H9 (cell line): ENCODE measurements around the gene PYDC1. TPM values are rescaled to one million over a fixed set of nuclear protein-coding genes. Genes with fewer than 3 reads are reported as not detected.

Experiments
- DNase-seq: peaks from one replicate; pipeline ENCODE4 v3.0.0-alpha.2; 2017
- H2AFZ ChIP-seq: one replicate; pipeline ENCODE4 v1.6.1; 2013; ENCODE audit warnings: mild to moderate bottlenecking, low read length, control low read depth, moderate library complexity
- H2AK5ac ChIP-seq: 2 replicates; pipeline ENCODE4 v1.6.1; 2013; ENCODE audit warnings: low read length, control low read depth, mixed read lengths; ENCODE audit not compliant: insufficient read length
- H2BK120ac ChIP-seq: one replicate; pipeline ENCODE4 v1.6.1; 2013; ENCODE audit warnings: low read depth, mild to moderate bottlenecking, low read length, control low read depth, inconsistent platforms; ENCODE audit not compliant: poor library complexity, severe bottlenecking
- H2BK12ac ChIP-seq: 2 replicates; pipeline ENCODE4 v1.6.1; 2013; ENCODE audit warnings: low read length, control low read depth, mixed read lengths, low read depth; ENCODE audit not compliant: insufficient read length
- H2BK15ac ChIP-seq: 2 replicates; pipeline ENCODE4 v1.6.1; 2013; ENCODE audit warnings: low read depth, low read length, control low read depth
- H2BK20ac ChIP-seq: one replicate; pipeline ENCODE4 v1.6.1; 2013; ENCODE audit warnings: low read depth, mild to moderate bottlenecking, low read length, control low read depth, inconsistent platforms; ENCODE audit not compliant: poor library complexity, severe bottlenecking
- H2BK5ac ChIP-seq: 2 replicates; pipeline ENCODE4 v1.6.1; 2013; ENCODE audit warnings: low read length, control low read depth, mixed read lengths; ENCODE audit not compliant: insufficient read length
- H3K14ac ChIP-seq: 2 replicates; pipeline ENCODE4 v1.6.1; 2013; ENCODE audit warnings: low read length, control low read depth; ENCODE audit not compliant: insufficient read depth
- H3K18ac ChIP-seq: 2 replicates; pipeline ENCODE4 v1.6.1; 2013; ENCODE audit warnings: low read depth, mild to moderate bottlenecking, mixed read lengths, low read length, control low read depth; ENCODE audit not compliant: insufficient read length
- H3K23ac ChIP-seq: 2 replicates; pipeline ENCODE4 v1.6.1; 2013; ENCODE audit warnings: low read length, control low read depth, mixed read lengths, low read depth; ENCODE audit not compliant: insufficient read length
- H3K23me2 ChIP-seq: 2 replicates; pipeline ENCODE4 v1.6.1; 2013; ENCODE audit warnings: low read depth, mild to moderate bottlenecking, mixed read lengths, low read length, control low read depth; ENCODE audit not compliant: insufficient read length, poor library complexity, severe bottlenecking
- H3K27ac ChIP-seq: 2 replicates; pipeline ENCODE4 v1.5.1; 2013; ENCODE audit warnings: low read length, control low read depth, mixed read lengths, low read depth; ENCODE audit not compliant: insufficient read length
- H3K27me3 ChIP-seq: 2 replicates; pipeline ENCODE4 v1.6.1; 2013; ENCODE audit warnings: low read length, control low read depth, inconsistent platforms; ENCODE audit not compliant: insufficient read depth
- H3K4ac ChIP-seq: 2 replicates; pipeline ENCODE4 v1.6.1; 2013; ENCODE audit warnings: low read depth, mild to moderate bottlenecking, control low read depth, inconsistent platforms, low read length, moderate library complexity
- H3K4me1 ChIP-seq: 2 replicates; pipeline ENCODE4 v1.6.1; 2013; ENCODE audit warnings: low read length, control low read depth, inconsistent platforms; ENCODE audit not compliant: insufficient read depth
- H3K4me2 ChIP-seq: 2 replicates; pipeline ENCODE4 v1.6.1; 2013; ENCODE audit warnings: low read length, control low read depth, mixed read lengths; ENCODE audit not compliant: insufficient read length, insufficient read depth
- H3K56ac ChIP-seq: 2 replicates; pipeline ENCODE4 v1.6.1; 2013; ENCODE audit warnings: low read depth, mild to moderate bottlenecking, mixed read lengths, low read length, control low read depth; ENCODE audit not compliant: insufficient read length
- H3K79me1 ChIP-seq: 2 replicates; pipeline ENCODE4 v1.6.1; 2013; ENCODE audit warnings: low read depth, mild to moderate bottlenecking, moderate library complexity, low read length, control low read depth, inconsistent platforms; ENCODE audit not compliant: insufficient read depth, poor library complexity, severe bottlenecking
- H3K79me2 ChIP-seq: 2 replicates; pipeline ENCODE4 v1.6.1; 2013; ENCODE audit warnings: low read length, control low read depth, inconsistent platforms; ENCODE audit not compliant: insufficient read depth
- H3K9ac ChIP-seq: 2 replicates; pipeline ENCODE4 v1.6.1; 2013; ENCODE audit warnings: low read length, control low read depth, mixed read lengths; ENCODE audit not compliant: insufficient read length; ENCODE audit errors: extremely low read depth
- H3K9me3 ChIP-seq: one replicate; pipeline ENCODE4 v1.6.1; 2013; ENCODE audit warnings: low read depth, low read length, inconsistent platforms; ENCODE audit not compliant: control insufficient read depth
- H3T11ph ChIP-seq: one replicate; pipeline ENCODE4 v1.6.1; 2013; ENCODE audit warnings: mild to moderate bottlenecking, low read length, control low read depth, inconsistent platforms
- H4K20me1 ChIP-seq: one replicate; pipeline ENCODE4 v1.6.1; 2013; ENCODE audit not compliant: control insufficient read depth, insufficient read length, insufficient read depth
- H4K5ac ChIP-seq: 2 replicates; pipeline ENCODE4 v1.6.1; 2013; ENCODE audit warnings: low read depth, mild to moderate bottlenecking, mixed read lengths, low read length, control low read depth; ENCODE audit not compliant: insufficient read length
- H4K8ac ChIP-seq: replicated peaks from 2 replicates; pipeline ENCODE4 v1.6.1; 2013; ENCODE audit warnings: low read length, control low read depth, mixed read lengths, low read depth; ENCODE audit not compliant: insufficient read length
- H4K91ac ChIP-seq: 2 replicates; pipeline ENCODE4 v1.6.1; 2013; ENCODE audit warnings: low read depth, mild to moderate bottlenecking, moderate library complexity, mixed read lengths, low read length, control low read depth; ENCODE audit not compliant: insufficient read length
- H3K27ac Mint-ChIP-seq, 3 experiments: 2 replicates in 2 of 3; 3 replicates in 1 of 3; pipeline ENCODE4 v1.8.0; 2020 to 2021; ENCODE audit warnings: mixed read lengths in 3 of 3, mild to moderate bottlenecking in 1 of 3, moderate library complexity in 1 of 3
- H3K27me3 Mint-ChIP-seq: 2 replicates; pipeline ENCODE4 v1.8.0; 2021; ENCODE audit warnings: low read depth, mild to moderate bottlenecking, moderate library complexity, mixed read lengths
- H3K36me3 Mint-ChIP-seq, 3 experiments: 2 replicates in 2 of 3; 3 replicates in 1 of 3; pipeline ENCODE4 v1.8.0; 2020 to 2021; ENCODE audit warnings: low read depth in 3 of 3, mixed read lengths in 3 of 3; ENCODE audit not compliant: insufficient read depth in 1 of 3
- H3K4me1 Mint-ChIP-seq, 2 experiments: 2 replicates each; pipeline ENCODE4 v1.8.0; 2020; ENCODE audit warnings: mixed read lengths in 2 of 2
- H3K4me3 Mint-ChIP-seq, 2 experiments: 2 replicates in 1 of 2; 3 replicates in 1 of 2; pipeline ENCODE4 v1.8.0; 2020 to 2021; ENCODE audit warnings: mild to moderate bottlenecking in 2 of 2, mixed read lengths in 2 of 2, moderate library complexity in 1 of 2
- H3K9me3 Mint-ChIP-seq, 2 experiments: 2 replicates in 1 of 2; 3 replicates in 1 of 2; pipeline ENCODE4 v1.8.0; 2020; ENCODE audit warnings: mild to moderate bottlenecking in 2 of 2, mixed read lengths in 2 of 2, moderate library complexity in 1 of 2
- WGBS: extraction: QIAGEN DNeasy Blood & Tissue Kit; methylation state at CpG from one replicate; pipeline ENCODE4 v1.1.7; 2013; ENCODE audit warnings: missing lambda C conversion rate, low lambda C conversion rate, mixed read lengths; ENCODE audit not compliant: insufficient read length; ENCODE audit errors: extremely low coverage; 5-methylcytosine and 5-hydroxymethylcytosine counted together
- total RNA-seq: library from RNA; stranded (reverse); gene quantifications from 2 replicates; pipeline ENCODE4 v1.2.1, GENCODE V29; 2021
- TF ChIP-seq, protein P1 (sequence below): fragments of 200-600 bp; sonication (generic); conservative IDR thresholded peaks from 3 replicates; pipeline ENCODE4 v1.8.0; 2021; ENCODE audit warnings: antibody characterized with exemption, mild to moderate bottlenecking

Gene PYDC1
- total RNA-seq, 1 experiment from 2014 or later, result 0.70 TPM

DNA sequence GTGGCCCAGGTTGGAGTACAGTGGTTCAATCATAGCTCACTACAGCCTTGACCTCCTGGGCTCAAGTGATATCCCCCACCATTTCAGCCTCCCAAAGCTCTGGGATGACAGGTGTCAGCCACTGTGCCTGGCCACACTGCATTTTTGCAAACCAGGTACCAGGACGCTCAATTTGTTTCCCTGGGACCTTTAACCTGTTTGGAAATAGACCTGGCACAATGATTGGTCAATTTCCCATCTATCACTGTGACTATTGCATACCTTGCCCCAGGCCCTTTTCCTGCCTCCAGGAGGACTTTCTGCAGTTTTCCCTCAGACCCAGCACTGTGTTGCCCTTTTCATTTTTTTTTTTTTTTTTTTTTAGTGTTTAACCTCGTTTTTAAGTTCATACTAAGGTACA lies 48.1 kb downstream of the PYDC1 start:
- Histone ChIP-seq H3K56ac (no peak overlapping the region), H3K27ac (no peak overlapping the region), H2BK12ac (no peak overlapping the region), H2BK20ac (no peak overlapping the region), H4K5ac (no peak overlapping the region), H2BK5ac (no peak overlapping the region), H4K91ac (no peak overlapping the region), H3K4ac (no peak overlapping the region), H3T11ph (no peak overlapping the region), H3K9me3 (no peaks in the 10 kb centered on the region), H3K23ac (no peak overlapping the region), H2BK15ac (no peak overlapping the region), H3K9ac (no peak overlapping the region), H3K4me1 (no peaks in the 10 kb centered on the region), H3K23me2 (no peaks in the 10 kb centered on the region), H3K4me2 (no peak overlapping the region), H4K8ac (no peak overlapping the region), H3K79me2 (no peaks in the 10 kb centered on the region), H3K27me3 (no peaks in the 10 kb centered on the region), H2AFZ (no peak overlapping the region), H2AK5ac (no peak overlapping the region), H3K18ac (no peak overlapping the region), H3K79me1 (no peaks in the 10 kb centered on the region), H2BK120ac (no peak overlapping the region), H4K20me1 (no peaks in the 10 kb centered on the region), H3K14ac (no peak overlapping the region)
- peak overlapping the region in 2 of 3 experiments; percentile 20 to 73; a peak in 1 of 7 replicates for H3K27ac Mint-ChIP-seq
- H3K36me3 Mint-ChIP-seq, result no peaks in the 10 kb centered on the region; a peak in 1 of 7 replicates
- H3K4me3 Mint-ChIP-seq, result no peak overlapping the region
- WGBS, result no CpG with 5 or more reads among the region's 2 CpGs
- peaks cover 5 to 16% of the 10 kb centered on the region in 2 experiments; a peak in 4 of 5 replicates for H3K9me3 Mint-ChIP-seq
- peaks cover 22 to 23% of the 10 kb centered on the region in 2 experiments for H3K4me1 Mint-ChIP-seq
- no peak for DNase-seq
- peaks cover 4% of the 10 kb centered on the region; the same call in 1 of the 2 replicates for H3K27me3 Mint-ChIP-seq
- TF ChIP-seq, protein P1, sequence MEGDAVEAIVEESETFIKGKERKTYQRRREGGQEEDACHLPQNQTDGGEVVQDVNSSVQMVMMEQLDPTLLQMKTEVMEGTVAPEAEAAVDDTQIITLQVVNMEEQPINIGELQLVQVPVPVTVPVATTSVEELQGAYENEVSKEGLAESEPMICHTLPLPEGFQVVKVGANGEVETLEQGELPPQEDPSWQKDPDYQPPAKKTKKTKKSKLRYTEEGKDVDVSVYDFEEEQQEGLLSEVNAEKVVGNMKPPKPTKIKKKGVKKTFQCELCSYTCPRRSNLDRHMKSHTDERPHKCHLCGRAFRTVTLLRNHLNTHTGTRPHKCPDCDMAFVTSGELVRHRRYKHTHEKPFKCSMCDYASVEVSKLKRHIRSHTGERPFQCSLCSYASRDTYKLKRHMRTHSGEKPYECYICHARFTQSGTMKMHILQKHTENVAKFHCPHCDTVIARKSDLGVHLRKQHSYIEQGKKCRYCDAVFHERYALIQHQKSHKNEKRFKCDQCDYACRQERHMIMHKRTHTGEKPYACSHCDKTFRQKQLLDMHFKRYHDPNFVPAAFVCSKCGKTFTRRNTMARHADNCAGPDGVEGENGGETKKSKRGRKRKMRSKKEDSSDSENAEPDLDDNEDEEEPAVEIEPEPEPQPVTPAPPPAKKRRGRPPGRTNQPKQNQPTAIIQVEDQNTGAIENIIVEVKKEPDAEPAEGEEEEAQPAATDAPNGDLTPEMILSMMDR, result no peak
